Heart right ventricle (tissue), 16 donors: Measurements from ENCODE around the gene PDZD8. TPM values are rescaled to one million over a fixed set of nuclear protein-coding genes. Genes with fewer than 3 reads are reported as not detected.

Source experiments
- ATAC-seq, 8 donors: fragments of 200-7000 bp; cut with Tn5 transposase; one replicate each; pipeline ENCODE4 v1.9.1; 2020; ENCODE audit warnings: mild to moderate bottlenecking in 8 of 8, moderate library complexity in 8 of 8, moderate number of reproducible peaks in 1 of 8
- DNase-seq, 2 donors: peaks; one replicate each; pipeline ENCODE4 v3.0.0-alpha.2; 2020
- H3K27ac ChIP-seq, 10 donors: fragments of 200-600 bp; sonication (generic) in 2 of 10; one replicate each; pipeline versions ENCODE4 v1.5.0 to v1.8.0; 2020 to 2022; ENCODE audit warnings: mild to moderate bottlenecking in 3 of 10
- H3K27me3 ChIP-seq, 7 donors: fragments of 200-600 bp; one replicate each; pipeline ENCODE4 v1.8.0; 2021 to 2022; ENCODE audit warnings: mild to moderate bottlenecking in 2 of 7
- H3K36me3 ChIP-seq, 9 donors: fragments of 200-600 bp; sonication (generic) in 1 of 9; one replicate each; pipeline versions ENCODE4 v1.5.0 to v1.8.0; 2020 to 2022; ENCODE audit warnings: mild to moderate bottlenecking in 2 of 9
- H3K4me1 ChIP-seq, 9 donors: fragments of 200-600 bp; sonication (generic) in 1 of 9; one replicate each; pipeline versions ENCODE4 v1.5.0 to v1.8.0; 2020 to 2022; ENCODE audit warnings: mild to moderate bottlenecking in 4 of 9
- H3K4me3 ChIP-seq, 10 donors: fragments of 200-600 bp; sonication (generic) in 2 of 10; one replicate each; pipeline versions ENCODE4 v1.5.0 to v1.8.0; 2020 to 2022; ENCODE audit warnings: mild to moderate bottlenecking in 7 of 10, moderate library complexity in 2 of 10
- H3K9me3 ChIP-seq, 11 donors: fragments of 200-600 bp in 10 of 11; sonication (generic) in 2 of 11; one replicate each; pipeline versions ENCODE4 v1.5.0 to v1.8.0; 2013 to 2022; ENCODE audit warnings: mild to moderate bottlenecking in 2 of 11, control low read depth in 1 of 11, moderate library complexity in 1 of 11
- WGBS, 2 donors: extraction: QIAGEN DNeasy Blood & Tissue Kit; methylation state at CpG; one replicate each; pipeline ENCODE4 v1.1.7; 2013; ENCODE audit warnings: inconsistent platforms in 1 of 2; 5-methylcytosine and 5-hydroxymethylcytosine counted together
- intact Hi-C, 10 donors: fragments of 100-400 bp; cut with DNase I; formaldehyde crosslinking; loops; one replicate each; pipeline versions ENCODE4 v1.11.1 to v1.14.2; 2022
- polyA plus RNA-seq, 2 donors: library from polyadenylated mRNA; stranded (reverse); fragments of 200-250 nt; gene quantifications; one replicate each; pipeline ENCODE4 v1.2.3, GENCODE V29; 2013
- total RNA-seq, 10 donors: library from RNA; stranded (reverse); fragmentation: NEBNext Ultra II Directional in 3 of 10; extraction: Animal tissue kit (Norgen Biotek cat#: 25700) in 3 of 10; gene quantifications; one replicate each; pipeline versions ENCODE4 v1.2.1 to v1.2.4, GENCODE V29; 2021 to 2023
- TF ChIP-seq, protein P1 (sequence below), 9 donors: fragments of 200-600 bp; sonication (generic) in 2 of 9; IDR thresholded peaks; one replicate each; pipeline versions ENCODE4 v1.5.0 to v1.8.0; 2021 to 2022; ENCODE audit warnings: antibody characterized with exemption in 9 of 9, mild to moderate bottlenecking in 5 of 9, moderate library complexity in 1 of 9
- donor health status: Arrhythmogenic right ventricular cardiomyopathy.
- donor health status: ischemic (EF 13 %, LVEDD 7.1; RV severe dilation, severe dysfunction).
- donor health status: healthy with polysubstance abuse.
- donor health status: DM: no; HTN: yes; CAD: no.
- donor health status: DM: no; HTN: no; CAD: no.
- donor health status: ischemic (EF 25% LVEDD 6.9; RV normal size, moderate dysfunction).
- donor health status: ischemic (EF 25% LVEDD 5.7; RV mildly dilated, moderate dysfunction).
- donor health status: healthy.
- donor health status: DM: yes; HTN: yes; CAD: no.
- donor health status: Ischemic cardiomyopathy.
- donor health status: ischemic (EF 35%, LVEDD 5.7; RV mildly dilated, moderate dysfunction).
- donor health status: nonischemic (EF 11% LVEDD 7.7; RV severe dilation, severe dysfunction).
- donor health status: DM: yes; HTN: yes; CAD: no.
- donor health status: PGD.
- donor health status: ischemic (EF 29% LVEDD 5.4; RV normal size, mild dysfunction).
- donor health status: nonischemic (EF 23%, LVEDD 6.1; RV moderate dilation, normal function).

PDZD8 gene
- total and polyA plus RNA-seq, 12 donors: 2.0 to 31.3 (median 22.7) TPM

DNA sequence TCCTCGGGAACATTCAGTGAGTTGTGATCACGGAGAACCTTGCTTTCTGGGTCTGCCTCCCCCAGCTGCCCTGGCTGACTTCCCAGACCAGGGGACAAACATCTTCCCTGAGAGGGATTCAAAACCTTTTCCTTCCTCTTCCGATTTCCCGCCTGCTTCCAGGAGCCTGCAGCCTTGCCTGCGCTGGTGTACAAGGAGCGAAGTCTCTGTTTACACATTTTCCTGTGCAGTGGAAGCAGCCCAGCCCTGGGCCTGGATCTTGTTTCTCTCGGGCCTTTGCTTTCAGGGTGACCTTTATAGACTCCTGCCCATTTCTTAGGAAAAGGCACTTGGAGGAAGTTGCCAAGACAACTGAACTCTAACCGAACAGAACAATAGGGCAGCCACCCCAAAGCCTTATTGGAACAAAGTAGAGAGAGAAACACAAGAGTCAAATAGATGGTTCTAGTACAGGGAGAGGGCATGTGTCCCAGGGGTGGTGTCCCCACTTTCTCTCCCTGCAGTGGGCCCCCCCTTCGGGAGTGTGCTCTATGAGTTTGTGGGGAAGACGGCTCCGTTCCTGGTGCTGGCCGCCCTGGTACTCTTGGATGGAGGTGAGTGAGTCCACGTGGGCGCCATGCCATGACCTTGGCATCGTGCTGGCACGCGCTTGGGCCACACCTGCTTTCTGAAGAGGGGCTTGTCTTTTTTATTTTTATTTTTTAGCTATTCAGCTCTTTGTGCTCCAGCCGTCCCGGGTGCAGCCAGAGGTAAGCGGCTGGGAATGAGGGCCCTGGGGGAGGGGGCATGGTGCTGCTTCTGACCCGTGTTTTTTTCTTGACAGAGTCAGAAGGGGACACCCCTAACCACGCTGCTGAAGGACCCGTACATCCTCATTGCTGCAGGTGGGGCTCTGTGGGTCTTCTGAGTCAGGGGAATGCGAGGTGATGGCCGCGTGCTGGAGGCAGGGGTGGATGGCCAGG lies 120.2 kb downstream of the PDZD8 start:
- 74 to 78% methylated on average over 26 of the region's 26 CpGs for WGBS, 2 donors
- TF ChIP-seq, protein P1, sequence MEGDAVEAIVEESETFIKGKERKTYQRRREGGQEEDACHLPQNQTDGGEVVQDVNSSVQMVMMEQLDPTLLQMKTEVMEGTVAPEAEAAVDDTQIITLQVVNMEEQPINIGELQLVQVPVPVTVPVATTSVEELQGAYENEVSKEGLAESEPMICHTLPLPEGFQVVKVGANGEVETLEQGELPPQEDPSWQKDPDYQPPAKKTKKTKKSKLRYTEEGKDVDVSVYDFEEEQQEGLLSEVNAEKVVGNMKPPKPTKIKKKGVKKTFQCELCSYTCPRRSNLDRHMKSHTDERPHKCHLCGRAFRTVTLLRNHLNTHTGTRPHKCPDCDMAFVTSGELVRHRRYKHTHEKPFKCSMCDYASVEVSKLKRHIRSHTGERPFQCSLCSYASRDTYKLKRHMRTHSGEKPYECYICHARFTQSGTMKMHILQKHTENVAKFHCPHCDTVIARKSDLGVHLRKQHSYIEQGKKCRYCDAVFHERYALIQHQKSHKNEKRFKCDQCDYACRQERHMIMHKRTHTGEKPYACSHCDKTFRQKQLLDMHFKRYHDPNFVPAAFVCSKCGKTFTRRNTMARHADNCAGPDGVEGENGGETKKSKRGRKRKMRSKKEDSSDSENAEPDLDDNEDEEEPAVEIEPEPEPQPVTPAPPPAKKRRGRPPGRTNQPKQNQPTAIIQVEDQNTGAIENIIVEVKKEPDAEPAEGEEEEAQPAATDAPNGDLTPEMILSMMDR (IDR thresholded peaks at IDR 0.05): no peak
- Histone ChIP-seq H3K4me3 (no peak overlapping the region), H3K27me3 (peaks cover 0 to 77% (median 46%) of the 10 kb centered on the region in 7 donors), H3K36me3 (no peaks in the 10 kb centered on the region), H3K9me3 (no peaks in the 10 kb centered on the region), H3K4me1 (no peaks in the 10 kb centered on the region), H3K27ac (no peak overlapping the region)
- no peak for ATAC-seq
- intact Hi-C loops: no loop called here
- no peak for DNase-seq

DNA sequence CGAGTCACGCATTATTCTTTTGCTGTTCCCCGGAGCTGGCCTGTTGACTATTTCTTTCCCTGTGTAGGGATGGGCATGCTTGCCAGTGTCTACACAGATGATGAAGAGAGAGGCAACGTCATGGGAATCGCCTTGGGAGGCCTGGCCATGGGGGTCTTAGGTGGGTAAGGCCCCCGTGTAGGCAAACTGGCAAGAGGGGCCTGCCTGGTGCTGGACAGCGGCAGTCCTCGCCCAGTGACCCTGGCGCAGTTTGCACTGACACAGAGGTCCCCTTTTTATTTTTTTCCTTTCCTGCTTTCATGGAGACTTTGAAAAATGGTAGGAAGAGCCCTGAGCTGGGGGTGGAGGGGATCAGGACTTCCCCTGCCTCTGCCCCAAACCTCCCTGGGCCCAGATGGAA lies 120.9 kb downstream of the PDZD8 start:
- ATAC-seq (no peak), DNase-seq (no peak)
- Histone ChIP-seq H3K36me3 (no peaks in the 10 kb centered on the region), H3K4me3 (no peak overlapping the region), H3K27me3 (peaks cover 0 to 77% (median 42%) of the 10 kb centered on the region in 7 donors), H3K4me1 (no peaks in the 10 kb centered on the region), H3K9me3 (no peaks in the 10 kb centered on the region), H3K27ac (no peak overlapping the region)
- 73 to 74% methylated on average over 9 of the region's 9 CpGs for WGBS, 2 donors
- intact Hi-C loops: no loop called here
- TF ChIP-seq, protein P1 (IDR thresholded peaks at IDR 0.05): no peak

DNA sequence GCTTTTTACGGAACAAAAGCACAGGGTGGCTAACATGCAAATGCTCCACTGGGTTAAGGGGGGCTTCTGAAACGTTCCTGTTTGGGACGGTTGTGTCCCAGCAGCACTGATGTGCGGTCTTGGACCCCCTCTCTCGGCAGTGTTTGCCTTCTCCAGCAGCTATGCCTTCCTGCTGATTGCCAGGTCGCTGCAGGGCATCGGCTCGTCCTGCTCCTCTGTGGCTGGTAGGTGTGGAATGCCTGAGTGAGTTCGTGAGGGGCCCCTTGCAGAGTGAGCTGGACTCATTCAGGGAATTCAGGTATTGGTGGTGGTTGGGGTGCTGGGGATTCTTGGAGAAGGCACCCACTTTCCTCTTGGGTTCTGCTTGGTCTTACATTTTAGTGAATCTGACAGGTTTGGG lies 121.3 kb downstream of the PDZD8 start:
- H3K4me3 ChIP-seq: no peak overlapping the region
- DNase-seq: no peak
- H3K27ac ChIP-seq: no peak overlapping the region
- ATAC-seq: no peak
- peaks cover 0 to 76% (median 38%) of the 10 kb centered on the region in 7 donors for H3K27me3 ChIP-seq
- no peaks in the 10 kb centered on the region for H3K9me3 ChIP-seq
- intact Hi-C loops: no loop called here
- no peaks in the 10 kb centered on the region for H3K4me1 ChIP-seq
- H3K36me3 ChIP-seq: no peaks in the 10 kb centered on the region
- WGBS, 2 donors: 59 to 68% methylated on average over 9 of the region's 9 CpGs
- TF ChIP-seq, protein P1 (IDR thresholded peaks at IDR 0.05): no peak

DNA sequence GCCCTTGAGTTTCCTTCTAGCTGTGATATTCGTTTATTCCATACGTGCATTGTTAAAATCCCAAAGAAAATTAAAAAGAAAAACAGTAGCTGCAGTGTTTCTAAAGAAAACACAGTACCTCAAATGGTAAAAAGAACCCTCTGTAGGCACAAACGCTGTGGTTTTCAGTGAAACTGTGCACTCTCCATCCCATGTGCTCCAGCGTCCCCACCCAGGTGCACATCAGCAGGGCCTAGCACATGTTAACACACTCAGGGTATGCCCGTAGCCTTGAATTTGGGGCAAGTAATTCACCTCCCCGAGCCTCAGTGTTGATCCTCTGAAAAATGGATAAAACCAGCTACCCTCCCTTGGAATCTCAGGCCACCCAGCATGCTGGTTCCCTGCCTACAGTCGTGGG lies 124.8 kb downstream of the PDZD8 start:
- no peak for ATAC-seq
- peaks cover 0 to 79% (median 45%) of the 10 kb centered on the region in 7 donors for H3K27me3 ChIP-seq
- H3K9me3 ChIP-seq: no peaks in the 10 kb centered on the region
- no peak overlapping the region for H3K4me3 ChIP-seq
- H3K27ac ChIP-seq: no peak overlapping the region
- no peaks in the 10 kb centered on the region for H3K4me1 ChIP-seq
- H3K36me3 ChIP-seq: no peaks in the 10 kb centered on the region
- TF ChIP-seq, protein P1 (IDR thresholded peaks at IDR 0.05): no peak
- 60 to 67% methylated on average over 7 of the region's 7 CpGs for WGBS, 2 donors
- intact Hi-C loops: no loop called here
- no peak for DNase-seq
